K562 (cell line): ENCODE measurements around the gene SBF1. TPM values are rescaled to one million over a fixed set of nuclear protein-coding genes. Genes with fewer than 3 reads are reported as not detected.

Experiments
- ATAC-seq: fragments of 200-7000 bp; cut with Tn5 transposase; 3 replicates; pipeline ENCODE4 v1.9.1; 2020; ENCODE audit warnings: moderate library complexity
- BruUV-seq: library from RNA; stranded (reverse); fragments of 400-500 nt; replicated peaks from 2 replicates; lab custom pipeline; 2021; lab: Mats Ljungman, UMichigan
- CTCF ChIA-PET: fragments of 300-600 bp; formaldehyde crosslinking; extraction: SDS; loops from one replicate; lab custom pipeline; 2021; ENCODE audit warnings: low intra/inter-chr PET ratio; lab: Yijun Ruan, JAX
- POLR2A ChIA-PET: fragments of 300-600, 350-650 bp; sonication (Branson Sonifier 250); formaldehyde crosslinking; extraction: SDS; loops from one replicate; lab custom pipeline; 2021; ENCODE audit warnings: antibody characterized with exemption, inconsistent platforms; lab: Yijun Ruan, JAX
- DNase-seq, 4 experiments: peaks; one replicate each; pipeline versions ENCODE4 v3.0.0 to v3.0.0-alpha.2; 2011 to 2018; ENCODE audit warnings: low spot score in 3 of 4, mixed read lengths in 3 of 4; ENCODE audit errors: extremely low read depth in 1 of 4
- FAIRE-seq: peaks from 2 replicates; lab custom pipeline; 2011; peaks lifted over from hg19 to GRCh38; lab: Jason Lieb, UNC
- H2AFZ ChIP-seq: 2 replicates; pipeline ENCODE4 v1.6.0; 2011; ENCODE audit warnings: low read depth, low read length, control low read depth, inconsistent platforms
- H3K27ac ChIP-seq: fragments of 200-600 bp; 3 replicates; pipeline ENCODE4 v1.8.0; 2011; ENCODE audit warnings: low read depth, mild to moderate bottlenecking, control low read depth, inconsistent platforms, low read length, moderate library complexity, mixed read lengths; ENCODE audit errors: extremely low read depth
- H3K27me3 ChIP-seq, 2 experiments: fragments of 300-600 bp in 1 of 2; 2 replicates in 1 of 2; 3 replicates in 1 of 2; pipeline versions ENCODE4 v1.6.0 to v1.8.0; 2011; ENCODE audit warnings: inconsistent platforms in 2 of 2, low read length in 2 of 2, mild to moderate bottlenecking in 1 of 2, mixed read lengths in 1 of 2, moderate library complexity in 1 of 2; ENCODE audit not compliant: control insufficient read depth in 2 of 2, insufficient read depth in 2 of 2
- H3K36me3 ChIP-seq: fragments of 300-600 bp; 3 replicates; pipeline ENCODE4 v1.8.0; 2011; ENCODE audit warnings: mild to moderate bottlenecking, low read length, inconsistent platforms; ENCODE audit not compliant: control insufficient read depth, insufficient read depth
- H3K4me1 ChIP-seq, 2 experiments: fragments of 200-600 bp in 1 of 2; replicated peaks in 1 of 2; 2 replicates in 1 of 2; 3 replicates in 1 of 2; pipeline versions ENCODE4 v1.5.1 to v1.8.0; 2011; ENCODE audit warnings: inconsistent platforms in 2 of 2, low read length in 2 of 2, mild to moderate bottlenecking in 1 of 2, mixed read lengths in 1 of 2, moderate library complexity in 1 of 2; ENCODE audit not compliant: control insufficient read depth in 2 of 2, insufficient read depth in 2 of 2
- H3K4me2 ChIP-seq: 2 replicates; pipeline ENCODE4 v1.6.1; 2011; ENCODE audit warnings: low read length, control low read depth, inconsistent platforms, mixed read lengths; ENCODE audit not compliant: insufficient read depth
- H3K4me3 ChIP-seq: fragments of 200-600 bp; sonication (generic), shearing (Covaris generic); 2 replicates; pipeline ENCODE4 v1.5.1; 2016; ENCODE audit warnings: control low read depth, inconsistent platforms
- H3K79me2 ChIP-seq: fragments of 200-600 bp; 3 replicates; pipeline ENCODE4 v1.8.0; 2011; ENCODE audit warnings: low read length, inconsistent platforms; ENCODE audit not compliant: control insufficient read depth, insufficient read depth
- H3K9ac ChIP-seq, 2 experiments: 2 replicates each; pipeline versions ENCODE4 v1.6.0 to v1.6.1; 2011; ENCODE audit warnings: low read depth in 2 of 2, low read length in 2 of 2, control low read depth in 1 of 2, inconsistent platforms in 1 of 2, mild to moderate bottlenecking in 1 of 2, mixed read lengths in 1 of 2; ENCODE audit not compliant: insufficient read depth in 1 of 2
- H3K9me1 ChIP-seq: one replicate; pipeline ENCODE4 v1.6.0; 2011; ENCODE audit warnings: inconsistent platforms, mild to moderate bottlenecking, low read length, moderate library complexity; ENCODE audit not compliant: control insufficient read depth, insufficient read depth
- H3K9me3 ChIP-seq: replicated peaks from 2 replicates; pipeline ENCODE4 v1.5.1; 2011; ENCODE audit warnings: low read depth, low read length, inconsistent platforms; ENCODE audit not compliant: control insufficient read depth, insufficient read depth
- H4K20me1 ChIP-seq: replicated peaks from 2 replicates; pipeline ENCODE4 v1.6.1; 2011; ENCODE audit warnings: low read length, inconsistent platforms, mixed read lengths; ENCODE audit not compliant: control insufficient read depth, insufficient read depth
- CBFA2T2 ChIP-seq: fragments of 450-650 bp; conservative IDR thresholded peaks from 2 replicates; pipeline ENCODE4 v1.6.1; 2017; ENCODE audit warnings: mild to moderate bottlenecking
- CEBPB ChIP-seq: fragments of 450-650 bp; IDR thresholded peaks from 2 replicates; pipeline ENCODE4 v1.6.1; 2016; ENCODE audit warnings: missing genetic modification characterization, missing compliant biosample characterization
- E2F1 ChIP-seq: sonication (generic); formaldehyde crosslinking; IDR thresholded peaks from 2 replicates; pipeline ENCODE4 v1.8.1; 2023; ENCODE audit warnings: mild to moderate bottlenecking, missing genetic modification reagents, moderate library complexity
- HES1 ChIP-seq: fragments of 450-650 bp; IDR thresholded peaks from 2 replicates; pipeline ENCODE4 v1.6.1; 2016; ENCODE audit warnings: low read depth, mild to moderate bottlenecking, moderate library complexity
- KLF6 ChIP-seq: fragments of 250-450 bp; sonication (Bioruptor Pico); IDR thresholded peaks from 2 replicates; pipeline ENCODE4 v1.4.0; 2020; ENCODE audit warnings: mild to moderate bottlenecking, moderate library complexity, borderline replicate concordance
- MAZ ChIP-seq, 2 experiments: fragments of 450-650 bp in 1 of 2; sonication (generic) in 1 of 2; formaldehyde crosslinking; IDR thresholded peaks in 1 of 2; conservative IDR thresholded peaks in 1 of 2; 2 replicates each; pipeline versions ENCODE4 v1.4.0 to v1.5.0; 2020; ENCODE audit warnings: mild to moderate bottlenecking in 1 of 2, missing genetic modification reagents in 1 of 2
- MLLT1 ChIP-seq, 2 experiments: fragments of 450-650 bp; IDR thresholded peaks; 2 replicates each; pipeline ENCODE4 v1.6.1; 2016
- NFRKB ChIP-seq: fragments of 450-650 bp; IDR thresholded peaks from 2 replicates; pipeline ENCODE4 v1.6.1; 2016; ENCODE audit warnings: low read depth
- SAP30 ChIP-seq: fragments of 200-600 bp; sonication (generic); IDR thresholded peaks from 2 replicates; pipeline ENCODE4 v1.6.1; 2012; ENCODE audit warnings: borderline replicate concordance, low read depth, mild to moderate bottlenecking, moderate library complexity, low read length, control low read depth, inconsistent platforms; ENCODE audit not compliant: insufficient read depth, poor library complexity, severe bottlenecking
- SUPT5H ChIP-seq: fragments of 450-650 bp; IDR thresholded peaks from 2 replicates; pipeline ENCODE4 v1.6.1; 2016
- TFAM ChIP-seq: fragments of 250-450 bp; sonication (Bioruptor Pico); conservative IDR thresholded peaks from 2 replicates; pipeline ENCODE4 v1.5.0; 2021; ENCODE audit warnings: mild to moderate bottlenecking, moderate library complexity
- ZBTB1 ChIP-seq: sonication (generic); formaldehyde crosslinking; IDR thresholded peaks from 2 replicates; pipeline ENCODE4 v1.8.1; 2023; ENCODE audit warnings: missing genetic modification reagents, low read depth, mild to moderate bottlenecking, borderline replicate concordance
- ZBTB7A ChIP-seq: IDR thresholded peaks from 2 replicates; pipeline ENCODE4 v1.6.1; 2011; ENCODE audit warnings: low read depth, mild to moderate bottlenecking, low read length, moderate library complexity, borderline replicate concordance; ENCODE audit not compliant: control insufficient read depth
- ZNF165 ChIP-seq: fragments of 250-450 bp; sonication (Bioruptor Pico); IDR thresholded peaks from 2 replicates; pipeline ENCODE4 v1.4.0; 2020; ENCODE audit warnings: borderline replicate concordance
- ZNF197 ChIP-seq: fragments of 200-800 bp; sonication (Bioruptor generic); IDR thresholded peaks from 2 replicates; pipeline ENCODE4 v1.6.1; 2016; ENCODE audit warnings: low read depth, missing genetic modification characterization, missing compliant biosample characterization
- ZNF444 ChIP-seq: fragments of 250-450 bp; sonication (Bioruptor Pico); IDR thresholded peaks from 2 replicates; pipeline ENCODE4 v1.4.0; 2020; ENCODE audit warnings: mild to moderate bottlenecking, moderate library complexity
- WGBS: fragments of 100-300 bp; shearing (Covaris generic); methylation state at CpG from one replicate; pipeline ENCODE4 v1.1.6; 2016; ENCODE audit warnings: low coverage, mixed read lengths; ENCODE audit not compliant: insufficient coverage; ENCODE audit errors: missing lambda C conversion rate; 5-methylcytosine and 5-hydroxymethylcytosine counted together
- in situ Hi-C: fragments of 300-500 bp; cut with MboI; formaldehyde crosslinking; loops from 4 replicates; pipeline ENCODE4 v1.15.0; 2018; ENCODE audit warnings: inconsistent platforms, mixed read lengths
- intact Hi-C: fragments of 100-400 bp; cut with micrococcal nuclease; formaldehyde crosslinking; loops from 2 replicates; pipeline ENCODE4 v1.14.2; 2022
- polyA plus RNA-seq, 8 experiments: library from polyadenylated mRNA; depleted of rRNA in 4 of 8; stranded (reverse) in 5 of 8; unstranded in 3 of 8; fragments of >200 nt; fragmentation: Nextera tagmentation in 2 of 8; fragmentation: Illumina TruSeq in 1 of 8; extraction: Ambion mirVana in 2 of 8; extraction: Trizol in 1 of 8; gene quantifications; 2 replicates each; pipeline versions ENCODE4 v1.2.1 to v1.2.3, GENCODE V29; 2011 to 2014; ENCODE audit warnings: inconsistent platforms in 1 of 8, missing spikeins in 1 of 8
- total RNA-seq, 7 experiments: library from RNA; depleted of rRNA in 6 of 7; stranded (reverse); fragments of >200 nt in 6 of 7; fragmentation: Illumina TruSeq in 2 of 7; extraction: Trizol in 2 of 7; gene quantifications; 2 replicates each; pipeline versions ENCODE4 v1.2.1 to v1.2.3, GENCODE V29; 2011 to 2021; ENCODE audit warnings: low replicate concordance in 1 of 7

Gene SBF1
- total and polyA plus RNA-seq, 9 of the 15 experiments (the other 6 are each of a cell fraction or from before 2014, with no cell fraction given): 0.44 to 50.4 (median 11.4) TPM

GRCh38 chr22:50523806-50524675 is 49.2 kb upstream of the SBF1 start:
- H3K4me1 ChIP-seq: peaks cover 8 to 52% of the 10 kb centered on the region in 2 experiments; a peak in 4 of 5 replicates
- no peak for ATAC-seq
- H3K4me2 ChIP-seq: peak overlapping the region; percentile 88
- ChIA-PET POLR2A (interaction anchor here (0.6 to 5.3 kb wide), 4 partner anchors 15 to 282 kb away, joined by 3 to 65 read pairs (median 3); partner anchors contain the start of genes CHKB, KLHDC7B, LMF2 and NCAPH2), CTCF (no interaction called here)
- peak overlapping the region; percentile 86 to 96 for H3K9ac ChIP-seq
- H2AFZ ChIP-seq: no peak overlapping the region
- H3K27ac ChIP-seq: peak overlapping the region; percentile 89; the same call in 2 of the 3 replicates
- intact Hi-C loops: no loop called here
- peaks cover 47% of the 10 kb centered on the region; the same call in 1 of the 3 replicates for H3K36me3 ChIP-seq
- H4K20me1 ChIP-seq: peaks cover 12% of the 10 kb centered on the region; the same call in 1 of the 2 replicates
- 70% methylated on average over 14 of the region's 25 CpGs for WGBS
- H3K9me1 ChIP-seq: no peaks in the 10 kb centered on the region
- no peaks in the 10 kb centered on the region for H3K9me3 ChIP-seq
- BruUV-seq: no TSS peak
- peaks cover 34% of the 10 kb centered on the region for H3K79me2 ChIP-seq
- H3K4me3 ChIP-seq: peak overlapping the region; percentile 71
- FAIRE-seq: no peak
- no peak for DNase-seq
- H3K27me3 ChIP-seq: no peaks in the 10 kb centered on the region
- in situ Hi-C loops: loop anchor here (5.0 kb wide), 1 partner anchor 43 kb away; no protein-coding TSS in a partner anchor
- TF ChIP-seq ZNF444 (CRISPR knock-in tag) (no peak), KLF6 (CRISPR knock-in tag) (no peak), SAP30 (no peak), ZNF197 (no peak), CBFA2T2 (no peak), MAZ (CRISPR knock-in tag; conservative IDR thresholded peaks at IDR 0.05 in 1 of 2, IDR thresholded peaks at IDR 0.05 in 1 of 2) (no peak), MLLT1 (IDR thresholded peaks at IDR 0.05) (no peak), CEBPB (tag) (no peak), HES1 (no peak), ZBTB7A (no peak), SUPT5H (0 out of 2 replicates have a peak, but pooled peaks have one; percentile 27), ZBTB1 (CRISPR knock-in tag) (no peak), TFAM (CRISPR knock-in tag) (no peak), E2F1 (no peak), NFRKB (no peak), ZNF165 (CRISPR knock-in tag) (no peak)
